Measurements from ENCODE around the gene MYCN.

The MYCN gene

DNA sequence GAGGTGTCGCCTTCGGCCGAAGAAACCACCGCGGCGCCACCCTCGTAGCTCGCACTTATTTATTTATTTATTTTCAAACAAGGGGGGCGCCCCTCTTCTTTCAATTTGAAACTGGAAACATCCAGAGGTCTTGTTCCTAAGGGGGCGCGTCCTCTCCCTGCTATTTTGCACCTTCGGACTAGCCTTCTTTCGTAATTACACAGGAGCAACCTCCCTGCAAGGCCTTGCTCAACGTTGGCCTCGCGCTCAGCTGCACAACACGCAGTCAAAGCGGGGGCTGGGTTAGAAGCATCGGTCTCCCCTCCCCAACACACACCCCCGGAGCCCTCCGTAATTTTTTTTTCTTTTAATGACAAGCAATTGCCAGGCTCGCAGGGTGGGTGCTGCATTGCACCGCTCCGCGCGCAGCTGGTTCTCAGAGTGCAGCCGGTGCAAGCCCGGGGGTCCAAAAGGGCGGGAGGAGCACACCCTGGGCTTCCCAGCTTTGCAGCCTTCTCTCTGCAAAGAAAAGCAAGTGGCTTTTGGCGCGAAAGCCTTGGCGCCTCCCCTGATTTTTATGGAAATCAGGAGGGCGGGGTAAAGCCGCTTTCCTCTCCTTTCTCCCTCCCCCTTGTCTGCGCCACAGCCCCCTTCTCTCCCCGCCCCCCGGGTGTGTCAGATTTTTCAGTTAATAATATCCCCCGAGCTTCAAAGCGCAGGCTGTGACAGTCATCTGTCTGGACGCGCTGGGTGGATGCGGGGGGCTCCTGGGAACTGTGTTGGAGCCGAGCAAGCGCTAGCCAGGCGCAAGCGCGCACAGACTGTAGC lies at the start of gene MYCN:
Gene MYCN, plus strand, starts transcription at position 697 of the 807 bp plus-strand sequence. CDS start 1,515 bp downstream, outside the sequence.
- H3K4me3 Mint-ChIP-seq, result peak within 1 kb of the TSS; percentile 61
- ATAC-seq (ENCODE audit: low read depth) (no peak), DNase-seq (ENCODE audit: low spot score in 2 of 2) (no peak)
- no peak within 1 kb of the TSS for H3K27ac Mint-ChIP-seq
- peaks cover 5% of the 10 kb centered on the region for H3K4me1 Mint-ChIP-seq
- H3K36me3 Mint-ChIP-seq, result no peaks in the 10 kb centered on the region
- no peaks in the 10 kb centered on the region for H3K9me3 Mint-ChIP-seq
- H3K27me3 Mint-ChIP-seq, result peaks cover 18% of the 10 kb centered on the region

DNA sequence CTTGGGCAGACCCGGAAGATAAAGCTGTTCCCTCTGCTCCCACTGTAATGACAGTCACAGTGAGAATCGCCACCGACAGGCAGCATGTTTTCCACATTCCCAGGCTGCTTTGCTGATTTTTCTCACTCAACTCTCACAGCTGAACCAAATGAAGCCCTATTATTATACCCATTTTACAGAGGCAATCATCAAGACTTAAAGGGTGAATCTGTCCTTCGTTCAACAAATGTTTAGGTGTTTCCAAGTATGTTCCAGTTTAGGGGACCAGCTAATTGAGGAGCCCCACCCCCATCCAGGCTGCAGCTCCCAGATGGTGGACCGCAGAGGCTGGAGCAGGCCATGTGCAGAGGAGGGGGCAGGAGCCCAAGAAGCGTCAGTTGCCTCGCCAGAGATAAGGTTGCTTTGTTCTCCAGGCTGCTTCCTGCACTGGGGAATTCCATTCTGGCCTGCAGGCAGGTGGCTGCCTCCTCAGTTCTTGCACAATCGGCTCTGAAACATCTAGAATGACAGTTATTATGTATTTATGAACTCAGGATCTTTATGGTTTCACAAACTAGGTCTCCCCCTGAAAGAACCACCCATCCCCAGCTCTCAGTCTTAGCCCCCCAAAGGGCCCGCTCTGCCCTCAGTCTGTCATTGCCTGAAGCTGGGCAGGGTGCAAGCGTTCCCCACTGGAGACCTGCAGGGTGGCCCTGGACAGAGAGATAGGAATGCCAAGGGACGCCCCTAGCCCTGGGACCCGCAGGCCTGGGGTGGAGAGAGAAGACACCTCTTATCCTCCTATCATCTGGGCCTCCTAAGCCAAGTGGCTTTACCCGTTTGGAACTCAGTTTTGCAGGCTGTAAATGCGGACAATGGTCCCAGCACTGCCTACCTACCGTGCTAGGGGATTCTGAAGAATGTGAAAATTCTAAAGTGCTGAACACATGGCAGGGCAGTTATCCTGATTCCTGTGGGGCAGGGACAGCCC lies 49.1 kb upstream of the MYCN start:
- Mint-ChIP-seq H3K4me1 (no peaks in the 10 kb centered on the region), H3K27ac (no peak overlapping the region), H3K27me3 (peaks cover 7% of the 10 kb centered on the region), H3K36me3 (no peaks in the 10 kb centered on the region), H3K9me3 (peaks cover 3% of the 10 kb centered on the region), H3K4me3 (no peak overlapping the region)
- DNase-seq (ENCODE audit: low spot score in 2 of 2) (no peak), ATAC-seq (ENCODE audit: low read depth) (no peak)

DNA sequence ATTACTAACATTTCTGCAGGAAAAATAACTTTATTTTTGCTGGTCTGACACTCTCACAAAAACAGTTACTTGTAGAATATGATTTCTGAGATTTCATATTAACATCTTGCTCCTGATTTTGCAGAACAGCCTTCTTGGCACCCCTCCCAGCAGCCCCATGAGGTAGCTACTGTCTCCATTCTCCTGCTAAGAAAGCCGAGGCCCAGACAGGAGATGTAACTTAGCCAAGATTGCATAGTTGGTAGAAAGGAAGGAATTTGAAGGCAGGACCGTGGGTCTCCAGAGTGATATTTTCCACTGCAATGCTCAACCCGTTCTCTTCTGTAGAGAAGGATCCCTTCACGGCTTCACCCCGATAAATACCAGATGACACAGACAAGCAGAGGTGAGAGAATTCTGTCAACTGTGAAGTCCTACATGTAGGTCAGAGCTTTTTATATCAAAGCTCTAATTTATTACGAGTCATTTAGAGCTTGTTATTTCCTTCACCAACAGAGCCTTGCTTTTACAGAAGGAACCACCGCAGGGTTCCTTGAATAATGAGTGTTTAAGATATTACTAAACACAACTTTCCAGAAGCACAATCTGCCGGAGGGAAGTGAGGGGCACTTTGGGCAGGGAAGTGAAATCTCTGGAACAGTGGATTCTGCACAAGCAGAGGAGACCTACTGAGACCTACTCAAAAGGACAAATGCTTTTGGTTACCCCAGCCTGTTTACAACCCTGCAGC lies 48.0 kb upstream of the MYCN start:
- ATAC-seq (ENCODE audit: low read depth), result no peak
- H3K36me3 Mint-ChIP-seq, result no peaks in the 10 kb centered on the region
- H3K4me1 Mint-ChIP-seq, result no peaks in the 10 kb centered on the region

DNA sequence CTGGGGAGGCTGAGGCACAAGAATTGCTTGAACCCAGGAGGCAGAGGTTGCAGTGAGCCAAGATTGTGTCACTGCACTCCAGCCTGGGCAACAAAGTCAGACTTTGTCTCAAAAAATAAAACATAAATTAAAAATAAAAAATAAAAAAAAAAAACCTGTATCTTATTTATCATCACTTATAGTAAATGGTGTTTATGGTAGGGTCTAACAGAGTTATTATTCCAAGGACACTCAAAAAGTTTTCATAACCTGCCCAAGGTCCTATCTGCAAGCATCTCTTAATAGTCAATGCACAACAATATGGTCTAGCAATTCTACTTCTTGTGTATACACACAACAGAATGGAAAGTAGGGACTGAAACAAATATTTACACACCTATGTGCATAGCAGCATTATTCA lies 47.3 kb upstream of the MYCN start:
- Mint-ChIP-seq H3K4me1 (no peaks in the 10 kb centered on the region), H3K27ac (no peak overlapping the region), H3K4me3 (no peak overlapping the region), H3K9me3 (peaks cover 6% of the 10 kb centered on the region), H3K27me3 (peaks cover 6% of the 10 kb centered on the region), H3K36me3 (no peaks in the 10 kb centered on the region)
- ATAC-seq (ENCODE audit: low read depth) (no peak), DNase-seq (ENCODE audit: low spot score in 2 of 2) (no peak)

More for the DNA sequence above, 48.0 kb upstream of the MYCN start:
- no peak overlapping the region for H3K27ac Mint-ChIP-seq
- H3K9me3 Mint-ChIP-seq, result peaks cover 6% of the 10 kb centered on the region
- H3K4me3 Mint-ChIP-seq, result no peak overlapping the region
- no peak for DNase-seq (ENCODE audit: low spot score in 2 of 2)
- peaks cover 7% of the 10 kb centered on the region for H3K27me3 Mint-ChIP-seq

DNA sequence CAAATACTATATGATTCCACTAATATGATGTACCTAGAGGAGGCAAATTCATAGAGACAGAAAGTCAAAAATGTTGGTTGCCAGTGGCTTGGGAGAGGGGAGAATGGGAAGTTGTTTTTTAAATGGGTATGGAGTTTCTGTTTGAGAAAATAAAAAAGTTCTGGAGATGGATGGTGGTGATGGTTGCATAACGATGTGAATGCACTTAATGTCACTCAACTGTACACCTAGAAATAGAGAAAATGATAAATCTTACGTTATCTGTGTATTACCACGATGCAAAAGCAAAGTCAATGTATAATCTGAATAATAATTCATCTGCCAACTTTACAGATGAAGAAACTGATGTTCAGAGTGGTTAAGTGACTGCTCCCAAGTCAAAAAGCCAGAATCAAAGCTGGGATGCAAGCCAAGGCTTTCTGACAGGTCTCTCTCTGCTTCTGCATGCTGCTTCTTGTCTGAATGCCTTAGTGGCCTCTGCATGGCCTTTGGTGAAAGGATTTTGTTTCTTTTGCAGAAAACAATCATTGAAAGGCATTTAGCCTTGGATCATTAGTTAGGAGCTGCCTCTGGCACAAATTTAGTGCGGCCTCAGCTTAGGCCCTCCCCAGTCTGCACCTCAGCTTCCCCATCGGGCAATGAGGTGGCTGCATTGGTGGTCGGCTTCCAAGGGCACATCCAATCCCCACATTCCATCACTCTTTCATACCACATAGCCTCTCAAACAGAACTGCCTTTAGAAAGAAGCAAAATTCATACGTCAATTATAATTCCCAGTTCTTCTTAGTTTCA lies 46.5 kb upstream of the MYCN start:
- DNase-seq (ENCODE audit: low spot score in 2 of 2) (no peak), ATAC-seq (ENCODE audit: low read depth) (no peak)
- Mint-ChIP-seq H3K4me3 (no peak overlapping the region), H3K36me3 (no peaks in the 10 kb centered on the region), H3K9me3 (peaks cover 6% of the 10 kb centered on the region), H3K27ac (no peak overlapping the region), H3K4me1 (no peaks in the 10 kb centered on the region), H3K27me3 (peaks cover 6% of the 10 kb centered on the region)

DNA sequence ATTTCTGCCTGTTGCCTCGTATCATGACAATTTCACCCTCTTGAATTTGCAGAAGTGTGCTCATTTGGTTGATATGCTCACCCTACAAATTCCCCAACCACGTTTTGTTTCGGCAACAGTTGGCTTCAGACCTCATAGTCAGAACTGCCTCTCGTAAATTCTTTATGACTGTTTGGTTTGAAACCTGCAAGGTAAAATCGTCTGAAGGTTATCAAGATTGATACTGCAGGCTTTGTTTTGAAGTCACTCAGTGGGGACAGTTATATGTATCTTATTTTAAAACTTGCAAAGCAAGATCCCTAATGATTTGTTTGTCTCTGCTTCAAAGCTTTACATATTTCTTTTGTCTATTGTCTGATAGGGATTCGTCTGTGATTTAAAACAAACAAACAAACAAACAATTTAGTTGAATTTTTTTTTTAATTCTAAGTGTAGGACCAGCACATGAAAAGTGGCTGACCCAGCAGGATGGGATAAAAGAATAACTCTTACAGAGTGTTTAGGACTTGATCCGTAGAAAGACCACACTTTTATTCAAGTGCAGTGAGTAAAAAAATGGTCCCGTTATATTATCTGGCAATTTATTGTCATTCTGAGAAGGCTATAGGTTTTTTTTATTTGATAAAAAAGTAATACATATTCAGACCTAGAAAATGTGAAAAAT lies 45.7 kb upstream of the MYCN start:
- Mint-ChIP-seq H3K27ac (no peak overlapping the region), H3K27me3 (peaks cover 6% of the 10 kb centered on the region), H3K9me3 (peaks cover 6% of the 10 kb centered on the region), H3K4me1 (no peaks in the 10 kb centered on the region), H3K36me3 (no peaks in the 10 kb centered on the region), H3K4me3 (no peak overlapping the region)
- DNase-seq (ENCODE audit: low spot score in 2 of 2) (no peak), ATAC-seq (ENCODE audit: low read depth) (no peak)

- DNase-seq (ENCODE audit: low spot score in 2 of 2) (no peak), ATAC-seq (ENCODE audit: low read depth) (no peak)
- Mint-ChIP-seq H3K9me3 (peaks cover 7% of the 10 kb centered on the region), H3K36me3 (no peaks in the 10 kb centered on the region), H3K4me1 (no peaks in the 10 kb centered on the region), H3K4me3 (no peak overlapping the region), H3K27me3 (peaks cover 2% of the 10 kb centered on the region), H3K27ac (no peak overlapping the region)
Measured at GRCh38 chr2:15895615-15896469, 44.5 kb upstream of the MYCN start.

- H3K36me3 Mint-ChIP-seq, result no peaks in the 10 kb centered on the region
- ATAC-seq (ENCODE audit: low read depth) (no peak), DNase-seq (ENCODE audit: low spot score in 2 of 2) (no peak)
- H3K27ac Mint-ChIP-seq, result no peak overlapping the region
- H3K4me1 Mint-ChIP-seq, result no peaks in the 10 kb centered on the region
- H3K27me3 Mint-ChIP-seq, result peaks cover 2% of the 10 kb centered on the region
- H3K4me3 Mint-ChIP-seq, result no peak overlapping the region
- peaks cover 10% of the 10 kb centered on the region for H3K9me3 Mint-ChIP-seq
Measured at GRCh38 chr2:15896859-15897258, 43.5 kb upstream of the MYCN start.

GRCh38 chr2:15897431-15898098 lies 42.8 kb upstream of the MYCN start:
- no peak for ATAC-seq (ENCODE audit: low read depth)
- DNase-seq (ENCODE audit: low spot score in 2 of 2), result no peak
- peaks cover 10% of the 10 kb centered on the region for H3K9me3 Mint-ChIP-seq
- no peaks in the 10 kb centered on the region for H3K4me1 Mint-ChIP-seq
- no peak overlapping the region for H3K4me3 Mint-ChIP-seq
- no peaks in the 10 kb centered on the region for H3K36me3 Mint-ChIP-seq
- peaks cover 2% of the 10 kb centered on the region for H3K27me3 Mint-ChIP-seq
- no peak overlapping the region for H3K27ac Mint-ChIP-seq

DNA sequence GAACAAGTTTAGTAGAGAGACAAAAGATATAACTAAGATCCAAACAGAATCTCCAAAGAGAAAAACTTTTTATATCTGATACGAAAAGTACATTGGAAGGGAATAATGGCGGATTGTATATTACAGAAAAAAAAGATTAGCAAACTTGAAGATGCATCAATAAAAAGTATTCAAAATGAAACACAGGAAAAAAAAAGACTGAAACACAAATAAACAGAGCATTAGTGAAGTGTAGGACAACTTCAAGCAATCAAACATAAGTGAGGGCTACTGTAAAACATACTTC lies 41.1 kb upstream of the MYCN start:
- Mint-ChIP-seq H3K4me1 (no peaks in the 10 kb centered on the region), H3K9me3 (peaks cover 10% of the 10 kb centered on the region), H3K4me3 (no peak overlapping the region)

GRCh38 chr2:15899751-15900493 lies 40.4 kb upstream of the MYCN start:
- peaks cover 10% of the 10 kb centered on the region for H3K9me3 Mint-ChIP-seq
- H3K4me3 Mint-ChIP-seq, result no peak overlapping the region
- H3K4me1 Mint-ChIP-seq, result no peaks in the 10 kb centered on the region
- DNase-seq (ENCODE audit: low spot score in 2 of 2), result no peak
- no peaks in the 10 kb centered on the region for H3K36me3 Mint-ChIP-seq
- ATAC-seq (ENCODE audit: low read depth), result no peak
- no peak overlapping the region for H3K27ac Mint-ChIP-seq
- H3K27me3 Mint-ChIP-seq, result peaks cover 2% of the 10 kb centered on the region

More for the DNA sequence above, 41.1 kb upstream of the MYCN start:
- no peaks in the 10 kb centered on the region for H3K36me3 Mint-ChIP-seq
- DNase-seq (ENCODE audit: low spot score in 2 of 2) (no peak), ATAC-seq (ENCODE audit: low read depth) (no peak)
- H3K27me3 Mint-ChIP-seq, result peaks cover 2% of the 10 kb centered on the region
- no peak overlapping the region for H3K27ac Mint-ChIP-seq
